ENCODE measurements around the gene SENP2. TPM values are rescaled to one million over a fixed set of nuclear protein-coding genes. Genes with fewer than 3 reads are reported as not detected.
"Not testable (repeated sequence)": the region's sequence is repeated elsewhere in the genome, so short reads cannot be mapped to it uniquely, and the experiment has no call there.

SENP2 gene
- total and polyA plus RNA-seq, 9 of the 15 experiments (the other 6 are each of a cell fraction or from before 2014, with no cell fraction given), result 11.8 to 67.1 (median 41.1) TPM

GRCh38 chr3:185556640-185557039 lies 29.5 kb upstream of the SENP2 start:
- FAIRE-seq; H3K36me3 ChIP-seq (ENCODE audit: control insufficient read depth, insufficient read depth, low read length); in situ Hi-C loops (cut with MboI); BruUV-seq (replicated peaks); H3K9ac ChIP-seq (ENCODE audit: insufficient read depth in 1 of 2, low read depth in 2 of 2, low read length in 2 of 2); H3K27me3 ChIP-seq (ENCODE audit: control insufficient read depth in 2 of 2, insufficient read depth in 2 of 2, low read length in 2 of 2); H4K20me1 ChIP-seq (replicated peaks; ENCODE audit: control insufficient read depth, insufficient read depth, low read length); ATAC-seq; DNase-seq (ENCODE audit: extremely low read depth in 1 of 4, low spot score in 3 of 4); H3K9me1 ChIP-seq (ENCODE audit: control insufficient read depth, insufficient read depth, low read length); H3K79me2 ChIP-seq (ENCODE audit: control insufficient read depth, insufficient read depth, low read length); CTCF ChIA-PET (ENCODE audit: low intra/inter-chr PET ratio); H2AFZ ChIP-seq (ENCODE audit: low read depth, low read length); POLR2A ChIA-PET; H3K27ac ChIP-seq (ENCODE audit: extremely low read depth, low read depth, low read length); H3K4me3 ChIP-seq; H3K4me2 ChIP-seq (ENCODE audit: insufficient read depth, low read length); H3K9me3 ChIP-seq (replicated peaks; ENCODE audit: control insufficient read depth, insufficient read depth, low read depth, low read length): not testable (repeated sequence)
- peaks cover 14 to 20% of the 10 kb centered on the region in 2 experiments; a peak in 4 of 5 replicates for H3K4me1 ChIP-seq (replicated peaks in 1 of 2; ENCODE audit: control insufficient read depth in 2 of 2, insufficient read depth in 2 of 2, low read length in 2 of 2)
- 87% methylated on average over 6 of the region's 6 CpGs for WGBS (ENCODE audit: insufficient coverage, low coverage, missing lambda C conversion rate)
- intact Hi-C loops (cut with micrococcal nuclease), result loop anchor here (5.0 kb wide), 1 partner anchor 204 kb away; no protein-coding TSS in a partner anchor

GRCh38 chr3:185558395-185558794 lies 27.7 kb upstream of the SENP2 start:
- Histone ChIP-seq H4K20me1 (replicated peaks; ENCODE audit: control insufficient read depth, insufficient read depth, low read length) (no peaks in the 10 kb centered on the region), H3K4me3 (no peak overlapping the region), H3K4me1 (replicated peaks in 1 of 2; ENCODE audit: control insufficient read depth in 2 of 2, insufficient read depth in 2 of 2, low read length in 2 of 2) (peaks cover 14 to 20% of the 10 kb centered on the region in 2 experiments; a peak in 3 of 5 replicates), H3K9me3 (replicated peaks; ENCODE audit: control insufficient read depth, insufficient read depth, low read depth, low read length) (0 out of 2 replicates have a peak, but pooled peaks cover 2% of the 10 kb centered on the region), H3K36me3 (ENCODE audit: control insufficient read depth, insufficient read depth, low read length) (no peaks in the 10 kb centered on the region), H3K27me3 (ENCODE audit: control insufficient read depth in 2 of 2, insufficient read depth in 2 of 2, low read length in 2 of 2) (no peaks in the 10 kb centered on the region), H3K4me2 (ENCODE audit: insufficient read depth, low read length) (peak overlapping the region; percentile 70), H3K9ac (ENCODE audit: insufficient read depth in 1 of 2, low read depth in 2 of 2, low read length in 2 of 2) (peak overlapping the region in 1 of 2 experiments; percentile 36; a peak in 2 of 4 replicates), H3K9me1 (ENCODE audit: control insufficient read depth, insufficient read depth, low read length) (no peaks in the 10 kb centered on the region), H3K27ac (ENCODE audit: extremely low read depth, low read depth, low read length) (peak overlapping the region; percentile 60), H3K79me2 (ENCODE audit: control insufficient read depth, insufficient read depth, low read length) (no peaks in the 10 kb centered on the region), H2AFZ (ENCODE audit: low read depth, low read length) (peak overlapping the region; percentile 75)
- ChIA-PET POLR2A (interaction anchor here (1.0 to 1.5 kb wide), 2 partner anchors 15 to 28 kb away, joined by 5 to 6 read pairs; partner anchors contain the start of gene SENP2), CTCF (ENCODE audit: low intra/inter-chr PET ratio) (interaction anchor here (0.8 kb wide), 2 partner anchors 22 to 31 kb away, joined by 3 read pairs; no protein-coding TSS in a partner anchor)
- DNase-seq (ENCODE audit: extremely low read depth in 1 of 4, low spot score in 3 of 4) (peak; percentile 44 to 74 (median 59)), ATAC-seq (peak; percentile 87), FAIRE-seq (peak; percentile 56)
- in situ Hi-C loops (cut with MboI) (no loop called here), intact Hi-C loops (cut with micrococcal nuclease) (loop anchor here (1.0 to 5.0 kb wide), 2 partner anchors 59 to 206 kb away; partner anchors contain the start of gene TMEM41A)
- 0% methylated on average over 3 of the region's 3 CpGs for WGBS (ENCODE audit: insufficient coverage, low coverage, missing lambda C conversion rate)
- no TSS peak for BruUV-seq (replicated peaks)
- TF ChIP-seq ZNF740 (CRISPR knock-in tag; IDR thresholded peaks at IDR 0.05) (no peak), ZNF740 (tag; IDR thresholded peaks at IDR 0.05) (no peak), ZBTB33 (CRISPR knock-in tag; IDR thresholded peaks at IDR 0.05) (no peak), JUND (IDR thresholded peaks at IDR 0.05; ENCODE audit: borderline replicate concordance, low read depth, low read length) (peak; percentile 70), JUND (tag; IDR thresholded peaks at IDR 0.05; ENCODE audit: borderline replicate concordance, low read depth, low read length) (no peak; the same call in 2 of the 3 replicates), ZFPM2 (CRISPR knock-in tag; IDR thresholded peaks at IDR 0.05) (no peak), ATF3 (IDR thresholded peaks at IDR 0.05) (peak; percentile 74), ATF3 (CRISPR knock-in tag; conservative IDR thresholded peaks at IDR 0.05) (no peak), ZNF707 (CRISPR knock-in tag; conservative IDR thresholded peaks at IDR 0.05) (no peak), FOSL1 (tag; conservative IDR thresholded peaks at IDR 0.05) (peak; percentile 49; the same call in 1 of the 2 replicates), RCOR1 (IDR thresholded peaks at IDR 0.05; ENCODE audit: borderline replicate concordance in 1 of 2, low read depth in 2 of 2, low read length in 2 of 2) (peak in 1 of 2 experiments; percentile 7; a peak in 1 of 4 replicates)
